SK-N-SH (cell line): ENCODE measurements around the gene FNDC3B. TPM values are rescaled to one million over a fixed set of nuclear protein-coding genes. Genes with fewer than 3 reads are reported as not detected.

Experiments used
- CTCF ChIA-PET: fragments of 300-600, 350-600 bp; formaldehyde crosslinking; extraction: SDS; loops from one replicate; lab custom pipeline; 2021; lab: Yijun Ruan, JAX
- POLR2A ChIA-PET: fragments of 350-600 bp; sonication (Branson Sonifier 250); formaldehyde crosslinking; extraction: SDS; loops from one replicate; lab custom pipeline; 2020; ENCODE audit warnings: antibody characterized with exemption, inconsistent platforms; lab: Yijun Ruan, JAX
- DNase-seq: peaks from one replicate; pipeline ENCODE4 v3.0.0; 2012
- H2AFZ ChIP-seq: fragments of 200-600 bp; sonication (generic); 2 replicates; pipeline ENCODE4 v1.8.1; 2016; ENCODE audit warnings: antibody characterized with exemption, mild to moderate bottlenecking, low read depth
- H3F3A ChIP-seq: fragments of 200-600 bp; sonication (generic); replicated peaks from 2 replicates; pipeline ENCODE3; 2016; ENCODE audit warnings: antibody characterized with exemption, mild to moderate bottlenecking; ENCODE audit not compliant: insufficient read depth
- H3K27ac ChIP-seq, 2 experiments: fragments of 200-500 bp in 1 of 2; fragments of 200-600 bp in 1 of 2; sonication (Bioruptor generic) in 1 of 2; sonication (generic), shearing (Covaris generic) in 1 of 2; 2 replicates each; pipeline versions ENCODE4 v1.5.1 to v1.6.1; 2014 to 2016; ENCODE audit warnings: low read depth in 2 of 2, inconsistent platforms in 1 of 2, low read length in 1 of 2, mild to moderate bottlenecking in 1 of 2, mixed read lengths in 1 of 2
- H3K27me3 ChIP-seq: fragments of 200-600 bp; sonication (generic), shearing (Covaris generic); 2 replicates; pipeline ENCODE4 v1.6.1; 2016; ENCODE audit warnings: mixed run types; ENCODE audit not compliant: insufficient read depth
- H3K36me3 ChIP-seq, 2 experiments: fragments of 200-500 bp in 1 of 2; fragments of 200-600 bp in 1 of 2; sonication (Bioruptor generic) in 1 of 2; sonication (generic) in 1 of 2; replicated peaks in 1 of 2; 2 replicates each; pipeline versions ENCODE3 to v1.5.1; 2014 to 2016; ENCODE audit warnings: low read length in 1 of 2, mild to moderate bottlenecking in 1 of 2; ENCODE audit not compliant: insufficient read depth in 2 of 2, control insufficient read depth in 1 of 2
- H3K4me1 ChIP-seq, 2 experiments: fragments of 200-500 bp in 1 of 2; fragments of 200-600 bp in 1 of 2; sonication (Bioruptor generic) in 1 of 2; sonication (generic), shearing (Covaris generic) in 1 of 2; 2 replicates each; pipeline versions ENCODE4 v1.5.1 to v1.6.1; 2014 to 2016; ENCODE audit warnings: low read depth in 1 of 2, low read length in 1 of 2, mixed run types in 1 of 2; ENCODE audit not compliant: insufficient read depth in 2 of 2, control insufficient read depth in 1 of 2
- H3K4me2 ChIP-seq: fragments of 200-600 bp; sonication (generic), shearing (Covaris generic); 2 replicates; pipeline ENCODE4 v1.6.1; 2017; ENCODE audit warnings: mixed run types
- H3K4me3 ChIP-seq, 2 experiments: fragments of 200-500 bp in 1 of 2; fragments of 200-600 bp in 1 of 2; sonication (Bioruptor generic) in 1 of 2; sonication (generic), shearing (Covaris generic) in 1 of 2; 2 replicates each; pipeline versions ENCODE4 v1.5.1 to v1.8.1; 2014 to 2016; ENCODE audit warnings: low read depth in 2 of 2, inconsistent platforms in 1 of 2, low read length in 1 of 2, mild to moderate bottlenecking in 1 of 2, mixed read lengths in 1 of 2, moderate library complexity in 1 of 2
- H3K79me2 ChIP-seq: fragments of 200-600 bp; sonication (generic); 2 replicates; pipeline ENCODE4 v1.8.1; 2017; ENCODE audit warnings: mild to moderate bottlenecking; ENCODE audit not compliant: insufficient read depth
- H3K9ac ChIP-seq: fragments of 200-600 bp; sonication (generic); 2 replicates; pipeline ENCODE4 v1.6.1; 2017; ENCODE audit warnings: mixed run types
- H3K9me2 ChIP-seq: fragments of 200-600 bp; sonication (generic); 2 replicates; pipeline ENCODE4 v1.6.1; 2017; ENCODE audit warnings: mixed run types
- H3K9me3 ChIP-seq: fragments of 200-600 bp; sonication (generic); 2 replicates; pipeline ENCODE4 v1.6.1; 2017; ENCODE audit warnings: mixed run types, mild to moderate bottlenecking, moderate library complexity
- H4K20me1 ChIP-seq: fragments of 200-600 bp; sonication (generic); 2 replicates; pipeline ENCODE4 v1.6.1; 2017; ENCODE audit warnings: mild to moderate bottlenecking, mixed run types; ENCODE audit not compliant: insufficient read depth
- CHD2 ChIP-seq: fragments of 150-350 bp; IDR thresholded peaks from 2 replicates; pipeline ENCODE4 v1.6.1; 2018; ENCODE audit warnings: low read length; ENCODE audit not compliant: partially characterized antibody
- CTCF ChIP-seq: fragments of 200-600 bp; sonication (generic); IDR thresholded peaks from 2 replicates; pipeline ENCODE4 v1.6.1; 2017; ENCODE audit warnings: antibody characterized with exemption, mild to moderate bottlenecking, moderate library complexity
- ELF1 ChIP-seq: IDR thresholded peaks from 2 replicates; pipeline ENCODE4 v1.4.0; 2012
- EP300 ChIP-seq, 2 experiments: IDR thresholded peaks; 2 replicates each; pipeline versions ENCODE4 v1.4.0 to v1.6.1; 2012; ENCODE audit warnings: borderline replicate concordance in 1 of 2, low read depth in 1 of 2, low read length in 1 of 2
- FOXJ3 ChIP-seq: sonication (generic); formaldehyde crosslinking; IDR thresholded peaks from 2 replicates; pipeline ENCODE4 v1.5.1; 2020; ENCODE audit warnings: mild to moderate bottlenecking, missing genetic modification reagents
- FOXM1 ChIP-seq: IDR thresholded peaks from 2 replicates; pipeline ENCODE4 v1.4.0; 2012; ENCODE audit warnings: low read depth, mild to moderate bottlenecking
- IRF3 ChIP-seq: fragments of 150-350 bp; IDR thresholded peaks from 2 replicates; pipeline ENCODE4 v1.6.1; 2016; ENCODE audit warnings: mild to moderate bottlenecking, low read depth, low read length
- MXI1 ChIP-seq: IDR thresholded peaks from 2 replicates; pipeline ENCODE4 v1.6.1; 2012; ENCODE audit warnings: mild to moderate bottlenecking, low read depth, low read length, improper control_type of control experiment
- NFIC ChIP-seq: IDR thresholded peaks from 2 replicates; pipeline ENCODE4 v1.4.0; 2012; ENCODE audit warnings: borderline replicate concordance
- NRF1 ChIP-seq: IDR thresholded peaks from 2 replicates; pipeline ENCODE4 v1.6.1; 2012; ENCODE audit warnings: low read depth, mild to moderate bottlenecking, low read length
- PBX3 ChIP-seq: IDR thresholded peaks from 2 replicates; pipeline ENCODE4; 2012
- POLR2AphosphoS5 ChIP-seq: IDR thresholded peaks from 2 replicates; pipeline ENCODE4 v1.6.1; 2012; ENCODE audit warnings: low read depth, low read length
- RAD21 ChIP-seq: IDR thresholded peaks from 2 replicates; pipeline ENCODE4 v1.6.1; 2012; ENCODE audit warnings: mild to moderate bottlenecking, low read length
- REST ChIP-seq: IDR thresholded peaks from 2 replicates; pipeline ENCODE4 v1.6.1; 2012; ENCODE audit warnings: mild to moderate bottlenecking, low read depth, low read length, moderate library complexity
- RXRA ChIP-seq: IDR thresholded peaks from 2 replicates; pipeline ENCODE4 v1.4.0; 2012; ENCODE audit warnings: low read depth, mild to moderate bottlenecking, borderline replicate concordance
- SIN3A ChIP-seq: IDR thresholded peaks from 2 replicates; pipeline ENCODE4 v1.6.1; 2012; ENCODE audit warnings: low read depth, mild to moderate bottlenecking, low read length, moderate library complexity, borderline replicate concordance
- SMC3 ChIP-seq: IDR thresholded peaks from 2 replicates; pipeline ENCODE4 v1.6.1; 2012; ENCODE audit warnings: low read depth, low read length, improper control_type of control experiment
- TAF1 ChIP-seq: IDR thresholded peaks from 2 replicates; pipeline ENCODE4 v1.6.1; 2012; ENCODE audit warnings: low read depth, mild to moderate bottlenecking, low read length, moderate library complexity, borderline replicate concordance
- TCF12 ChIP-seq: IDR thresholded peaks from 2 replicates; pipeline ENCODE4 v1.4.0; 2012
- TEAD4 ChIP-seq: IDR thresholded peaks from 2 replicates; pipeline ENCODE4 v1.4.0; 2012; ENCODE audit warnings: mild to moderate bottlenecking, borderline replicate concordance; ENCODE audit not compliant: insufficient read depth
- USF1 ChIP-seq: IDR thresholded peaks from 2 replicates; pipeline ENCODE4 v1.4.0; 2012; ENCODE audit warnings: low read depth, borderline replicate concordance
- YY1 ChIP-seq: IDR thresholded peaks from 2 replicates; pipeline ENCODE4 v1.4.0; 2012; ENCODE audit warnings: low read depth, mild to moderate bottlenecking
- WGBS: methylation state at CpG from one replicate; pipeline ENCODE4 v1.1.6; 2017; ENCODE audit warnings: low lambda C conversion rate; 5-methylcytosine and 5-hydroxymethylcytosine counted together
- polyA plus RNA-seq, 3 experiments: library from polyadenylated mRNA; depleted of rRNA; stranded (reverse); fragments of >200 nt; gene quantifications; 2 replicates each; pipeline ENCODE4 v1.2.3, GENCODE V29; 2012

FNDC3B gene
- polyA plus RNA-seq, 1 of the 3 experiments (the other 2 are of a cell fraction) = 10.4 TPM

GRCh38 chr3:172213200-172213599 lies 173.8 kb downstream of the FNDC3B start (continued):
- no peak for TF ChIP-seq SIN3A
- no peak for TF ChIP-seq TEAD4
- no peak for TF ChIP-seq RAD21
- no peak for TF ChIP-seq FOXM1
- TF ChIP-seq SMC3 = no peak
- TF ChIP-seq MXI1 = no peak
- no peak for TF ChIP-seq ELF1
- TF ChIP-seq EP300 (IDR thresholded peaks at IDR 0.05; ENCODE audit: borderline replicate concordance in 1 of 2, low read depth in 1 of 2, low read length in 1 of 2) = no peak
- no peak for TF ChIP-seq CHD2
- TF ChIP-seq PBX3 = no peak

DNA sequence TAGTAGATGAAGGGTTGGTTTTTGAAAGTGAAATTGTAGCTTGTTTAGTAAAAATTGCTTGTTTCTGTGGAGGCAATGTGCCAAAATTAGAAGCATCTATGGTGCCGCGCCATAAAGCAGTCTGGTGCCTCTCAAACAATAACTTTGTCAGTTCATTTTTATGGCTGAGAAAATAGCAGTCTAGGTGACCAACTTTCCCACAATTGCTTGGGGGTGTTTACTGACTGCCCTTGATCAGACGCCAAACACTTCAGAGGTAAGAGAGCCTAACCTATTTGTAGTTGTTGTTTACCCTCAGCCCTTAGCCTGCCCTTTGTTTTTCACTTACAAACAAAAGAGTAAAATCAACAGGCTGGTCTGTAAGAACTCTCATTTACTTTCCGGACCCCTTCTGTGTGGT lies 174.5 kb downstream of the FNDC3B start:
- Histone ChIP-seq H3K9me3 (no peaks in the 10 kb centered on the region), H4K20me1 (peaks cover 65% of the 10 kb centered on the region), H3K9ac (no peak overlapping the region), H3K79me2 (peaks cover 97% of the 10 kb centered on the region), H3K36me3 (peaks cover 0 to 10% of the 10 kb centered on the region in 2 experiments), H3K4me2 (no peak overlapping the region), H3K4me3 (no peak overlapping the region), H3K4me1 (peaks cover 15 to 40% of the 10 kb centered on the region in 2 experiments), H3F3A (peaks cover 35% of the 10 kb centered on the region), H3K27me3 (no peaks in the 10 kb centered on the region), H3K27ac (no peak overlapping the region), H2AFZ (no peak overlapping the region), H3K9me2 (no peaks in the 10 kb centered on the region)
- no peak for DNase-seq
- no peak for TF ChIP-seq POLR2AphosphoS5
- TF ChIP-seq NRF1 = no peak
- TF ChIP-seq FOXJ3 (CRISPR knock-in tag) = no peak
- no peak for TF ChIP-seq REST
- TF ChIP-seq MXI1 = no peak
- TF ChIP-seq PBX3 = no peak
- TF ChIP-seq CHD2 = no peak
- no peak for TF ChIP-seq SIN3A
- TF ChIP-seq NFIC = no peak
- no peak for TF ChIP-seq FOXM1
- TF ChIP-seq CTCF = no peak
- TF ChIP-seq EP300 (IDR thresholded peaks at IDR 0.05; ENCODE audit: borderline replicate concordance in 1 of 2, low read depth in 1 of 2, low read length in 1 of 2) = no peak
- no peak for TF ChIP-seq TCF12
- no peak for TF ChIP-seq IRF3
- TF ChIP-seq SMC3 = no peak
- TF ChIP-seq RXRA = no peak
- no peak for TF ChIP-seq YY1
- TF ChIP-seq TEAD4 = no peak
- TF ChIP-seq TAF1 = no peak
- TF ChIP-seq USF1 = no peak
- CTCF ChIA-PET = interaction anchor here (0.9 kb wide), 1 partner anchor 173 kb away, joined by 3 read pairs; no protein-coding TSS in a partner anchor
- POLR2A ChIA-PET = no interaction called here
- 88% methylated on average over 3 of the region's 4 CpGs for WGBS
